Activated CD8-positive, alpha-beta T cell treated with anti-CD3 and anti-CD28 coated beads for 36 hours (primary cell): ENCODE data around the gene CD99. TPM values are rescaled to one million over a fixed set of nuclear protein-coding genes. Genes with fewer than 3 reads are reported as not detected.
"Not testable (repeated sequence)": the region's sequence is repeated elsewhere in the genome, so short reads cannot be mapped to it uniquely, and the experiment has no call there.

Source experiments
- ATAC-seq: fragments of 200-7000 bp; cut with Tn5 transposase; one replicate; pipeline ENCODE4 v1.10.0; 2021; ENCODE audit warnings: mild to moderate bottlenecking, moderate library complexity
- CTCF ChIA-PET: fragments of 350-600 bp; sonication (Branson Sonifier 250); formaldehyde crosslinking; loops from one replicate; lab custom pipeline; 2021; ENCODE audit warnings: antibody characterized with exemption; lab: Charles Lee
- POLR2A ChIA-PET: fragments of 350-600 bp; sonication (Branson Sonifier 250); formaldehyde crosslinking; loops from one replicate; lab custom pipeline; 2021; ENCODE audit warnings: antibody characterized with exemption; lab: Charles Lee
- DNase-seq: peaks from one replicate; pipeline ENCODE4 v3.0.0-alpha.2; 2020
- H3K27ac Mint-ChIP-seq: one replicate; pipeline ENCODE4 v1.8.0; 2021; ENCODE audit warnings: mild to moderate bottlenecking, mixed read lengths
- H3K27me3 Mint-ChIP-seq: one replicate; pipeline ENCODE4 v1.8.0; 2021; ENCODE audit warnings: mixed read lengths
- H3K36me3 Mint-ChIP-seq: one replicate; pipeline ENCODE4 v1.8.0; 2021; ENCODE audit warnings: low read depth, mixed read lengths
- H3K4me1 Mint-ChIP-seq: one replicate; pipeline ENCODE4 v1.8.0; 2021; ENCODE audit warnings: low read depth, mixed read lengths
- H3K4me3 Mint-ChIP-seq: one replicate; pipeline ENCODE4 v1.8.0; 2021; ENCODE audit warnings: mild to moderate bottlenecking, moderate library complexity, mixed read lengths
- H3K9me3 Mint-ChIP-seq: one replicate; pipeline ENCODE4 v1.8.0; 2021; ENCODE audit warnings: mixed read lengths
- intact Hi-C: fragments of 100-400 bp; cut with micrococcal nuclease; formaldehyde crosslinking; loops from one replicate; pipeline ENCODE4 v1.10.0; 2022
- total RNA-seq, 2 experiments: library from RNA; stranded (reverse); gene quantifications; one replicate each; pipeline ENCODE4 v1.2.3, GENCODE V29; 2021
- TF ChIP-seq, protein P1 (sequence below): fragments of 200-600 bp; IDR thresholded peaks from one replicate; pipeline ENCODE4 v1.8.0; 2022; ENCODE audit warnings: antibody characterized with exemption, mild to moderate bottlenecking

The CD99 gene
- total RNA-seq, 2 experiments from 2014 or later, result 121 to 123 TPM

DNA sequence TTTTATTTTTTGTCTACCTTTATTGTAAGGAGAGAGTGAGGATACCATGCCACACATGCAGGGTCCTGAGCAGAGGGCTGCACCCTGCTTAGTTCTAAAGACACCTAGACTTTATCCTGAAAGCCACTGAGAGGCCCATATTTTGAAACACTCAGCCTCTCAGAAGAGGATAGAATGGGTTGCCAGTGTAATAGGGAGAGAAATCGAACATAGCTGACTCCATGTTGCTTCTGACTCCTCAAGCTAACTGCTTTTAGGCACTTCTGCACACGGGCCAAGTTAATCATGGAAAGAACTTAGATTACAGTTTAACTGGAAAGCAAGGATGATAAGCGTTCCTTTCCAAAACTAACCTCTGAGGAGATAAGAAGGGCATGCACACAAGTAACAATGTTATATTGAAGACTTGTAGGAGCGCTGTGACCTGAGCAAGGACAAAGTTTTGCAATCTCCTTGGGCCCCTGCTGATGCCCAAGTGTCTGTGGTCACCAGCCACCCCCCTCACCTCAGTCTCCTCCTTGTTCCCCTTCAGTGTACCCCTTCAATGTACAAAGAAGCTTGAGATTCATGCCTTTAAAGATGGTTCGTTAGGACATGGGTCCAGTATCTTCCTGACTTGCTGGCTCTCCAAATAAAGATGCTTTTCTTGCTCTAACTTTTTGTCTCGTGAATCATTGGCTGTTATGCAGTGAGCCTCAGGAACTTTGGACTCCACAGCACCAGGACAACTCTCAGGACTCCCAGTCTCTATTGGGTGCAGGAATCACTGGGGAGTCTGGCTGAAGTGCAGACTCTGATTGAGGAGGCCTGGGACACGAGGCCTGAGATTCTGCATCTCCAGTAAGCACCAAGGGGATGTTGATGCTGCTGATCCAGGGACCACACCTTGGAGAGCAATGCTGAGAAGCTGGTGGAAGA is 25.4 kb upstream of the CD99 start:
- TF ChIP-seq, protein P1, sequence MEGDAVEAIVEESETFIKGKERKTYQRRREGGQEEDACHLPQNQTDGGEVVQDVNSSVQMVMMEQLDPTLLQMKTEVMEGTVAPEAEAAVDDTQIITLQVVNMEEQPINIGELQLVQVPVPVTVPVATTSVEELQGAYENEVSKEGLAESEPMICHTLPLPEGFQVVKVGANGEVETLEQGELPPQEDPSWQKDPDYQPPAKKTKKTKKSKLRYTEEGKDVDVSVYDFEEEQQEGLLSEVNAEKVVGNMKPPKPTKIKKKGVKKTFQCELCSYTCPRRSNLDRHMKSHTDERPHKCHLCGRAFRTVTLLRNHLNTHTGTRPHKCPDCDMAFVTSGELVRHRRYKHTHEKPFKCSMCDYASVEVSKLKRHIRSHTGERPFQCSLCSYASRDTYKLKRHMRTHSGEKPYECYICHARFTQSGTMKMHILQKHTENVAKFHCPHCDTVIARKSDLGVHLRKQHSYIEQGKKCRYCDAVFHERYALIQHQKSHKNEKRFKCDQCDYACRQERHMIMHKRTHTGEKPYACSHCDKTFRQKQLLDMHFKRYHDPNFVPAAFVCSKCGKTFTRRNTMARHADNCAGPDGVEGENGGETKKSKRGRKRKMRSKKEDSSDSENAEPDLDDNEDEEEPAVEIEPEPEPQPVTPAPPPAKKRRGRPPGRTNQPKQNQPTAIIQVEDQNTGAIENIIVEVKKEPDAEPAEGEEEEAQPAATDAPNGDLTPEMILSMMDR, result no peak
- POLR2A ChIA-PET, result no interaction called here
- H3K27ac Mint-ChIP-seq, result no peak overlapping the region
- no peak overlapping the region for H3K4me3 Mint-ChIP-seq
- H3K27me3 Mint-ChIP-seq, result no peaks in the 10 kb centered on the region
- DNase-seq (no peak), ATAC-seq (no peak)
- intact Hi-C loops, result no loop called here
- CTCF ChIA-PET, result no interaction called here
- no peaks in the 10 kb centered on the region for H3K9me3 Mint-ChIP-seq
- no peaks in the 10 kb centered on the region for H3K36me3 Mint-ChIP-seq
- peaks cover 3% of the 10 kb centered on the region for H3K4me1 Mint-ChIP-seq

DNA sequence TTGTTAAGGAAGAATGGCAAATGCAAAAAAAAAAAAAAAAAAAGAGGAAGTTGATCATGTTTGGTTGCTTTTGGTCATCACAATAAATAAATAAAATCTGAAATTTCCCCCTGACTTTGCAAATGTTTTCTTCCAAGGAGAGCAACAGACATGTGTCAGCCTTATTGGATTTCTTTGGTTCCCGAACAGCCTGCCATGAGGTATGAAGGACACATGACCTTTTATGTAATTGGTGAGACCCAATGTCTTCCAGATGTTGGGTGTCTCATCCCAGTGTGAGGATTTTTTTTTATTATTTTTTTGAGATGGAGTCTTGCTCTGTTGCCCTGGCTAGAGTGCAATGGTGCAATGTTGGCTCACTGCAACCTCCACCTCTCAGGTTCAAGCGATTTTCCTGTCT is 24.6 kb upstream of the CD99 start:
- no peak for DNase-seq
- H3K9me3 Mint-ChIP-seq, result no peaks in the 10 kb centered on the region
- H3K36me3 Mint-ChIP-seq, result no peaks in the 10 kb centered on the region
- H3K4me1 Mint-ChIP-seq, result peaks cover 3% of the 10 kb centered on the region
- no peak overlapping the region for H3K4me3 Mint-ChIP-seq
- intact Hi-C loops, result no loop called here
- no peaks in the 10 kb centered on the region for H3K27me3 Mint-ChIP-seq
- POLR2A ChIA-PET, result no interaction called here
- H3K27ac Mint-ChIP-seq, result no peak overlapping the region
- CTCF ChIA-PET, result no interaction called here
- no peak for ATAC-seq
- TF ChIP-seq, protein P1, result no peak

DNA sequence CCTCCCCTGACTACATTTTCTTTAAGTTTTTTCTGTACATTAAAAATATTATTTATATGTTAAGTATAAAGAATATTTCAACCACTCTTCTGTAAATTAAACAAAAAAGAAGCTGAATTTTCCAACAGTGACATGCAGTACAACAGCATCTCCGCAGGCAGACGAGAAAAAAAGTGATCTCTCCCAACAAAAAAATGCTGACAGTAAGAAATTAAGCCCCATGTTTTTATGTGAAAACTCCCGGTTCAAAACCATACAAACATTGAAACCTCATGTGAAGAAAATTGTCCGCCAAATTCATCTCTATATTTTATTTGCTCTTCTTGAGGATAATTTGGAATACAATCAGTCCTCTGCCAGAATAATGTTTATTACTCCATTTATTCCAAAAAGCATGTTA is 20.1 kb upstream of the CD99 start:
- ChIA-PET POLR2A (no interaction called here), CTCF (no interaction called here)
- H3K27me3 Mint-ChIP-seq, result no peaks in the 10 kb centered on the region
- no peak overlapping the region for H3K27ac Mint-ChIP-seq
- H3K4me1 Mint-ChIP-seq, result no peaks in the 10 kb centered on the region
- no peak for ATAC-seq
- H3K9me3 Mint-ChIP-seq, result no peaks in the 10 kb centered on the region
- TF ChIP-seq, protein P1, result no peak
- H3K36me3 Mint-ChIP-seq, result no peaks in the 10 kb centered on the region
- intact Hi-C loops, result no loop called here
- DNase-seq, result no peak
- no peak overlapping the region for H3K4me3 Mint-ChIP-seq

DNA sequence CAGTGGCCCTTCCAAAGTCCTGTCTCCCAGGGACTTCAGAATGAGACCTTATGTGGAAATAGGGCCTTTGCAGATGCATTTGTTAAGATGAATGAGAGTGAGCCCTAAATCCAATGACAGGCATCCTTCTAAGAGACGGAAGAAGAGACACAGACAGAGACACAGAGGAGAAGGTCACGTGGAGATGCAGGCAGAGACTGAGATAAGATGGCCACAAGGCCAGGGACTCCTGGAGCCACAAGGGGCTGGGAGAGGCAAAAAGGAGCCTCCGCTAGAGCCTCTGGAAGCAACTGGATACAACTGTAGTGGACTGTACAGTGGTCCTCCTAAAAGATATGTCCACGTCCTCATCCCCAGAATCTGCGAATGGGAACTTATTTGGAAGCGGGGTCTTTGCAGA is 19.0 kb upstream of the CD99 start:
- H3K36me3 Mint-ChIP-seq, result no peaks in the 10 kb centered on the region
- no peaks in the 10 kb centered on the region for H3K4me1 Mint-ChIP-seq
- H3K27ac Mint-ChIP-seq, result no peak overlapping the region
- TF ChIP-seq, protein P1, result no peak
- ChIA-PET POLR2A (no interaction called here), CTCF (no interaction called here)
- intact Hi-C loops, result no loop called here
- DNase-seq (no peak), ATAC-seq (no peak)
- no peaks in the 10 kb centered on the region for H3K27me3 Mint-ChIP-seq
- no peaks in the 10 kb centered on the region for H3K9me3 Mint-ChIP-seq
- no peak overlapping the region for H3K4me3 Mint-ChIP-seq

DNA sequence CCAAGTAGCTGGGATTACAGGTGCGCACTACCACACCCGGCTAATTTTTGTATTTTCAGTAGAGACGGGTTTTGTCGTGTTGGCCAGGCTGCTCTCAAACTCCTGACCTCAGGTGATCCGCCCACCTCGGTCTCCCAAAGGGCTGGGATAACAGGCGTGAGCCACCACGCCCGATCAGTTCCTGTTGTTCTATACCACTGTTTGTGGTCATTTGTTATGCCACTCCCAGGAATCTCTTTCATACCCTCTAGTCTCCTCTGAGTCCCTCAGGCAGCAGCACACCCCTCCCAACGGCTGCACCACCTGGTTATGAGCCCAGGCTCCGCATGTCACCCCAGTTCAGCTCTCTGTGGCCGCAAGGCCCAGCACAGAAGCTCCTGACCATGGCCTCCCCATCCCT is 17.5 kb upstream of the CD99 start:
- ChIA-PET CTCF (no interaction called here), POLR2A (no interaction called here)
- Mint-ChIP-seq H3K4me1 (no peaks in the 10 kb centered on the region), H3K36me3 (no peaks in the 10 kb centered on the region), H3K9me3 (no peaks in the 10 kb centered on the region), H3K4me3 (no peak overlapping the region), H3K27ac (no peak overlapping the region), H3K27me3 (no peaks in the 10 kb centered on the region)
- no peak for DNase-seq
- TF ChIP-seq, protein P1, result no peak
- ATAC-seq, result no peak
- intact Hi-C loops, result no loop called here

DNA sequence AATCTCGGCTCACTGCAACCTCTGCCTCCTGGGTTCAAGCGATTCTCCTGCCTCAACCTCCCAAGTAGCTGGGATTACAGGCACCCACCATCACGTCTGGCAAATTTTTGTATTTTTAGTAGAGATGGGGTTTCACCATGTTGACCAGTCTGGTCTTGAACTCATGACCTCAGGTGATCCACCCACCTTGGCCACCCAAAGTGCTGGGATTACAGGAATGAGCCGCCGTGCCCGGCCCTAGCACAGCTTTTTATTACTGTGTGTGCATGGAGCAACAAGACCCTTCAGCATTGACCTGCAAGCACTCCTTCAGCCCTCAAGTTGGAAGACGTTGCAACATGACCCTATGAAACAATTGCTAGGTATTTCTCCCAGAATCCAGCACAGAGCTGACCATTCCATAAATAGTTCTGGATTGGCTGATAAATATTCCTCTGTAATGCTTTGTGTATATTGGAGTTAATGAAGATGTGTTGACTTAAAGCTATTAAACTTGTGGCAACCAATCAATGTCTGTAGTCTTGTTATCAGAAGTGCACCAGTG is 15.4 kb upstream of the CD99 start:
- H3K27me3 Mint-ChIP-seq, result not testable (repeated sequence)

More for the DNA sequence above, 15.4 kb upstream of the CD99 start:
- DNase-seq, H3K9me3 Mint-ChIP-seq, POLR2A ChIA-PET, CTCF ChIA-PET, ATAC-seq, H3K4me3 Mint-ChIP-seq, H3K36me3 Mint-ChIP-seq, H3K4me1 Mint-ChIP-seq, intact Hi-C loops, H3K27ac Mint-ChIP-seq: not testable (repeated sequence)
